ENCODE results near the gene POU2AF3.

DNA sequence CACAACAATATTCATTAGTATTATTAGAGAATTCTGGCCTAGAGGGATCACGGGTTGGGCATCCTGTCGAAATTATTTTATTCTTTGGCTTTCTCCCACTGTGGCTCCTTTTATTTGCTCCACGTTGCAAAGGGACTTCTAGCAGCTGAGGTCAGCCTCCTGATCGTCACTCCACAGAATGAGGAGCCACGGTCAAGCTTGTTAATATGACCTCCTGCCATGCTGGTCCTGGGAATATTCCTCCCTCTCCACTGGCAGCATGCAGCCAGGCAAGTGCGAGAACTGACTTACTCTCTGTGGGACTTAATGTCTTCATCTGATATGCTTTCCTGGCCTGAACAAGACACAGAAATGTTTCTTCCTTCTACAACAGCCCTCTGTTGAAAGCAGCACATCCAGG is 20.9 kb downstream of the POU2AF3 start:
- TF ChIP-seq CTCF (conservative IDR thresholded peaks at IDR 0.05; ENCODE audit: low read depth, low read length), result no peak
- no peak for TF ChIP-seq POLR2A (IDR thresholded peaks at IDR 0.05; ENCODE audit: low read depth, low read length)
- no peak for TF ChIP-seq FOS (IDR thresholded peaks at IDR 0.05; ENCODE audit: low read depth, low read length)

Data from IMR-90 (cell line).